Left renal cortex interstitium (tissue), 4 donors: Measurements from ENCODE around the gene C11orf98. TPM values are rescaled to one million over a fixed set of nuclear protein-coding genes. Genes with fewer than 3 reads are reported as not detected.
"Not testable (repeated sequence)": the region's sequence is repeated elsewhere in the genome, so short reads cannot be mapped to it uniquely, and the experiment has no call there.

Experiments used
- DNase-seq, 4 donors: peaks; one replicate each; pipeline ENCODE4 v3.0.0-alpha.2; 2013; ENCODE audit warnings: low read depth in 4 of 4, low spot score in 2 of 4, missing footprints in 1 of 4
- polyA plus RNA-seq, 4 donors: library from polyadenylated mRNA; unstranded; fragments of 120-200 nt; gene quantifications; one replicate each; pipeline ENCODE4 v1.2.1, GENCODE V29; 2013; ENCODE audit not compliant: insufficient read length in 4 of 4

Gene C11orf98
- 10 to 100 TPM; 49.4 to 63.8 (median 57.8) TPM for polyA plus RNA-seq

GRCh38 chr11:62665075-62665598, at the start of gene C11orf98, which contains the start of gene CSKMT:
Gene C11orf98, minus strand, starts transcription at chr11:62665210. Its CDS starts 41 bp downstream, at chr11:62665169.
Gene CSKMT, plus strand, starts transcription at chr11:62665312. Its CDS starts 568 bp downstream, at chr11:62665880.
- peak; percentile 88 to 93 (median 91) for DNase-seq

- no peak for DNase-seq
Measured at GRCh38 chr11:62713343-62713742, 48.3 kb upstream of the C11orf98 start.

DNA sequence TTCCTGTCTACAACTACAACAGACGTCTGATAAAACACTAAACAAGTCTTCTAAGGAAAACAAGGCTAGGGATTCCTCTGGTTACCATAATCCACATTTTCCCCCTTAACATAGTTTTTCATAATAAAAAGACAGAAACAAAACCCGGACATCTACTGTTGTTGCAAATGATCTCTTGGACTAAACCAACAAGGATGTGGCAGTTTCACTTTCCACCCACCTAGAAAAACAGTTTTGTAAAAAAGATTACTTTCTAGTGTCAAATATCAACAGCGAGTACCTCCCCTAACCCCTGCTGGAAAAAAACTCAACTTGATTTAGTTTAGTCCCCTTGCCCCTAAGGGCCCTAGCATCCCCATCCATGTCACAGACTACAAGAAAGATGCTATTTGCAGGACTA, 47.9 kb upstream of the C11orf98 start:
- DNase-seq = no peak

DNA sequence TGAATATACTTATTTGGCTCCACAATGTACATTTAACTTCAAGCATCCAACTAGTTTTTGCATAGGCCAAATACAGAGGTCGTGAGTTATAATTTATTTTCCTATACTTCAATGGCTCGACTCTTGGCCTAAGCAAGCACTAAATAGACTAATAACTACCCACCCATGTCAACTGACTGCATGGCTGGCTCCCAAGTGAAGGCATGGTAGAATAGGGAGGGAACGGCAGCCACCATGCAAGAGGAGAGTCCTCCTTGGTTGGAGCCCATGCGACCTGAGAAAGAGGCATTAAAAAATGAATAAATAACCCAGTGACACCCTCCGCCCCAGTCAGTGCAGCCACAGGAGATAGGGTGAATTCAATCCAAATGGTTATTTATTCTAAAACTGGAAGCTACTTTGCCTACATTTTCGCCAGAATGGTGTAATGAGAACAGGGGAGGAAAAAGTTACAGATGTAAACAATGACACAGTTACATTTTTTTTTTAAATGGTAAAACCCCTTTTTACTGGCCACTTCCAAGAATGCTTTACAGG, 47.3 kb upstream of the C11orf98 start:
- DNase-seq = no peak

- no peak for DNase-seq
Measured at GRCh38 chr11:62710001-62710345, 45.0 kb upstream of the C11orf98 start.

- DNase-seq = peak; percentile 90 to 98 (median 94)
Measured at GRCh38 chr11:62709247-62710000, 44.4 kb upstream of the C11orf98 start.

DNA sequence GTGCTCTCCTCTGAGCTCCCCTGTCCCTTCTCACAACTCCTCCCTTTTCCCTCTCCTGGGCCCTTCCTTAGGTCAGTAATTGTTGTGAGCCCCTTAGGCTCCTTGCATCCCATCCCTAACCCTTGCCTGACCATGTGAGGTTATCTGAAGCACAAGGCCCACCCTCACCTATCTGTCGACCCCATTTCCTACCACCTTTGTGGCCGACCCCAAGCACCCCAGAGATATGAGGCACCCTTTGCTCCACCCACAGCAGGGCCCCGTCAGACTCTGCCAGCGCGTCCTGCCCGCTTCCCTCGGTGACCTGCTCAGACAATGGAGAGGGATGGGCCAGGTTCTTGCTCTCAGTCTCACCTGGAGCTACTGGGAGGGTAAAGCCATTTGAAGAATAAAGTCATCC, 43.8 kb upstream of the C11orf98 start:
- no peak for DNase-seq

DNA sequence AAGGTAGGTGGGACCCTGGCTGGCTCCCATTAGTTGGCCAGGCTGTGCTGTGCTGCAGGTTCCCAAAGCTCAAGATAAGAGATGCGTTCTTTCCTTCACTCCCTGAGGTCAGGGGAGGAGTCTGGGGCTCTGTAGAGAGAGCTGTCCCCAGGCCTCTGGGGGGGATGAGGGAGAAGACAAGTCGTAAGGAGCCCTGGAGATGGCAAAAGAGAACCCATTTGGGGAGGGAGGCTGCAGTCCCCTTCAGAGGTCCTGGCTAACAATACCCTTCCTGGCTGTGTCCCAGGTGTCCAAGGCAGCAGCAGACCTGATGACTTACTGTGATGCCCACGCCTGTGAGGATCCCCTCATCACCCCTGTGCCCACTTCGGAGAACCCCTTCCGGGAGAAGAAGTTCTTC, 43.4 kb upstream of the C11orf98 start:
- no peak for DNase-seq

DNA sequence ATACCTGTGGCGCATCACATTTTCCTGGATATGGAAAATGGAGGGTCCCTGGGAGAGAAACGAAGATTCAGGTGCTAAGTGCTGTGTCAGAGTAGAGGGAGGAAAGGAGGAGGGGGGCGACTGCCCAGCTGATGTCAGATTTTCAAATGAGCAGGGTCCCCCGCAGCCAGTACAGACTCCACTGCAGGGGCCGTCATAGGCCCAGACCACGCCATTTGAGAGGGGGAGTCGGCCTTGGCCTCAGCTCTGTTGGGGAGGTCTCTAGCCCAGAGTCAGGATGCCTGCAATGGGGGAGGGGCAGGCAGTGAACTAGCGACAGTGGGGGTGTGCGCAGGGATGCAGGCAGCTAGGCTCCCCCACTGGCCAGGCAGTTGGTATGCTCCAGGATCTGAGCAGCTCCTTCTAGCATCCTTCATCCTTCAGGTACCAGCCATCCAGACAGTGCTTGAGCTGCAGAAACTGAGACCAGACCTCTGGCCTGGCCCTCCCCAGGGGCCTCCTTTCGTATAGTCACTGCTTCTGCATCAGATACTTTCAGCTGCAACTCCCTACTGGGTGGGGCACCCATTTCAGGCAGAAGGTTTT, 42.4 kb upstream of the C11orf98 start, which contains the start of the genes BSCL2 and GNG3:
Gene BSCL2, minus strand, starts transcription at position 148 of the 585 bp plus-strand sequence. CDS start 229 bp downstream, outside the sequence.
Gene GNG3, plus strand, starts transcription at position 400 of the 585 bp plus-strand sequence. CDS start 620 bp downstream, outside the sequence.
- DNase-seq = peak in 2 of 4 donors; percentile 63 to 69

DNA sequence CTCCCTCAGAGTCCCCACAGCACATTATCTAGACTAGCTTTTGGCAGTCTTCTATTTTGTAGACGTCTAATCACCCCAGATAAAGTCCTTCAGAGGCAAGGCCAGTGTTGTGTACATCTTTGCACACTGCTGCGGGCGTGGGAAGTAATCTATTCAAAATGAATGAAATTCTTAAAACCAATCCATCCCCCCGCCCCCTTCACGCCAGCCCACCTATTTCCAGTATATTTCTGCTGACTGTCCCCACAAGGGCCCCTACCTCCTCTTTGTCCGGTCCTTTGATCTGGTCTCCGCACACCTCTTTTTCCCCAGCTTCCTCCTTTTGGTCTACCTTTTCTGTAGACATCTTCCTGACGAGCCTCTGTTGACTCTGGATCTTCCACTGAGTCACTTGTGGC, 41.8 kb upstream of the C11orf98 start:
- DNase-seq = no peak

- DNase-seq = peak in 2 of 4 donors; percentile 85 to 86
Measured at GRCh38 chr11:62705880-62706849, 41.2 kb upstream of the C11orf98 start.

DNA sequence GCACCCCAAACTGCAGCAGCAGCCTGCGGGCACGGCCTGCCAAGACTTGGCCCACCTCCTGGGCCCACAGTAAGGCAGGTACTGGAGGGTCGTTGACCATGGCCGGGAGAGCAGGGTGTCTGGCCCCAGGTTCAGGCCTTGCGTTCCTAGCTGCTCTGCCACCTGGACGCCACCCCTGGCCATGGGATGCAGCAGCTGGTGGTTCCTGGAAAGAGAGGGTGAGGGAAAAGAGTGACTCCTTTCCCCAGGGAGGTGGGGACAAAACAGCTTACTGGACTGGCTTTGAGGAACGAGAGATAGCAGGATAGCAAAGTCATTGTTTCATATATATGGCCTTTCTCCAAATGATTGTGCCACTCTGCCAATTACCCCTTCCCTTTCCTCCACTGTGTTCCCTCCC, 40.4 kb upstream of the C11orf98 start:
- DNase-seq = no peak

- DNase-seq = not testable (repeated sequence)
Measured at GRCh38 chr11:62703921-62704320, 38.9 kb upstream of the C11orf98 start.

DNA sequence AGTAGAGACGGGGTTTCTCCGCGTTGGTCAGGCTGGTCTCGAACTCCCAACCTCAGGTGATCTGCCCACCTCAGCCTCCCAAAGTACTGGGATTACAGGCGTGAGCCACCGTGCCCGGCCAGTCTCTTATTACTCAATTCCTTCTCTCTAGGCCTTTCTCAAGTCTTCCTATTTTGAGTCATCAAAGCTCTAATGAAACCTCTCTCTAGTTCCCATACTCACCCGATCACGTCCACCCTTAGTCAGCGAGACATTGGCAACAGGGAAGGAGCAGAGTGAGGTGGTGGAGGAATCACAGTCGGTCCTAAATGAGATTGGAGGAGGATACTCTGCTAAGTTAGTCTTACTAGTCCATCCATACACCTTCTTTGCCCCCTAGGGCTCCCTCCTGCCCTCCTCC, 37.2 kb upstream of the C11orf98 start:
- DNase-seq = no peak

DNA sequence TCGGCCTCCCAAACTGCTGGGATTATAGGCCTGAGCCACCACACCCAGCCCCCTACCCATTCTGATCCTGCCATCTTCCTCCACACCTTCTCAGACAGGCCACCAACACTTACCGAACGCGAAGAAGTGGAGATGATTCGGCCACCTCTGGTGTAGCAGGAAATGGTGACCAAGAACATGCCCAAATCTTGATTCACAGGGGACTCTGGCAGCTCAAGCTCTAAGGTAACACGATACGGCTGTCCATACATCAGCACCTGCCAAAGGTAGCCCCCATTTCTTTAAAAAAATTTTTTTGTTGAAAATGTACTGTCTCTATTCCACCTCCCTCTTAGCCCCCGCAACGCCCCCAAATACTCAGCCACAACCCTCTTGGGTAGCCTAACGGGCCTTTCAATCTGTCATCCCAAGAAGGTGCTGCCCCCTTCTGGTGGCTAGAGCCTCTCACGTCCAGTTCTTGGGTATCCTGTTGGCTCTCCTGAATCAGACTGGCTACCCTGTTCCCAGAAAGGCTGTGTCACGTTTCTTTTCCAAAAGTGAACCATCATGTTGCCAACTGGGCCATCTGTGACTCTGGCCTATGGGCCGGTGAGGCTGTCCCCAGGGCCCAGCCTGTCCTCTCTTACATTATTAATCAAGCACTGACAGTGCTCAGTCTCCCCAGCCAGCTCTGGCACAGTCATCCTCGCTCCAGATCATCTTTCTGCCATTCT, 29.6 kb upstream of the C11orf98 start:
- no peak for DNase-seq

DNA sequence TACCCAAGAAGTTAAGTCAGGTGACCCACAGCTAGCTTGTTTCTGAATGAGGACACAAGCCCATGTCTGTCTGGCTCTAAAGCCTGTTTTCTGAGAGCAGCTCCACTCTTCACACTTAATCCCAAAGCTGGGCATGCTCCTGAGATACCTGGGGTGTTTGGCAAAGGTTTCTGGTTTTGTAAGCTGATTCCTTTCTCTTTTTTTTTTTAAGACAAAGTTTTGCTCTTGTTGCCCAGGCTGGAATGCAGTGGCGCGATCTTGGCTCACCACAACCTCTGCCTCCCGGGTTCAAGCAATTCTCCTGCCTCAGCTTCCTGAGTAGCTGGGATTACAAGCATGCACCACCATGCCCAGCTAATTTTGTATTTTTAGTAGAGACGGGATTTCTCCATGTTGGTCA, 28.6 kb upstream of the C11orf98 start:
- not testable (repeated sequence) for DNase-seq

DNA sequence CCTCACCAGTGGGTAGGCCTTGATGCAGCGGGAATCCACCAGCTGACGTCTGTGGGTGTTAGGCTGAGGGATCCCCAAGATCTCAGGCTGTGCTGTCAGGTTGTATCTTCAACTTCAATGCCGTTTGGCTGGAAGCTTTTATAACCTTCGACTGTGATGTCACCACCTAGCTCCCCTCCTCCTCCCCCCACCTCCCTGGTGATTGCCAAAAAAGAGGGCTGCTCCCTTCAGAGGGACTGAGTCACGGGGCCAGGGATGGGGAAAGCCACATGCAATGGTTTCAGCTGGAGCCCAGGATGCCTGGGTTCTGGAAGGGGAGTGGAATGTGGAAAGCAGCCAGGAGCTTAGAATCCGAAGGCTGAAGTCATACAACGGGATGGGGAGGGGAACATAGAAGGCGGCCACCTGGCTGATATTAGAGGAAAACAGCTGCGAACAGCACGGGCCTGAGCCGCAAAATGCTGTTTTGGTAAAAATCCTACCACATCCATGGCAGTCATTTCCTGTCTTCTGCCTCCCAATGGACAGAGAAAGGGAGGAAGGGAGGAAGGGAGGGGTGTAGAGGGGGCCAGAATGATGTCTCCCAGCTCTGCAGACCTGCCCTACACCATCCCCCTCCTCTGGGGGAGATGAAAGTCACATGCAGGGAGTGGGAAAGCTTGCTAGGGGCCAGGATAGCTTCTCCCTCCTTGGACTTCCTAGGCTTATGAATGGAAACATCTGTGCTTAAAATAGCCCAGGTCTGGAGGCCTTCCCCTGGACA, 24.6 kb upstream of the C11orf98 start, which contains the start of gene LRRN4CL:
Gene LRRN4CL, minus strand, starts transcription at position 110 of the 763 bp plus-strand sequence. CDS start 1,022 bp downstream, outside the sequence.
- no peak for DNase-seq

GRCh38 chr11:62688491-62688890, 23.5 kb upstream of the C11orf98 start:
- DNase-seq = no peak
